Measurements from ENCODE around the gene MAP4K5. TPM values are rescaled to one million over a fixed set of nuclear protein-coding genes. Genes with fewer than 3 reads are reported as not detected.

MAP4K5 gene
- total and polyA plus RNA-seq, 4 donors, result 16.0 to 67.0 (median 38.4) TPM

DNA sequence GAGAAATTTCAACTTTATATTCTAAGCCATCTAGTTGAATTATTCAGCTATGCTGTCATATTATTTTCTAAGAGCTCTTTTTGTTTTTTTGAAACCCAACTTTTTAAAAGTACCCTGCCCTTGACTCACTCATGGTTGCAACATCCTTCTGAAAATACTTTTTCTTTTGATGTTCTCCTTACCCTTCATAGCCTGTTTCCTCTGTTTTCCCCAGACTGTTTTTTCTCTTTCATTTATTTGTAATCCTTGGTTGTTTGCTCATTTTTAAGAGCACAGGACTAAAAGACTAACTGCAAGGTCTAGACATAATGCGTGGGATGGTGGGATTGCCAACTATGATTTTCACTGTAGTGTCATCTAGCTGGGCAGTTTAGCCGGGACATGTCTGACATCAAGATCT lies 114.5 kb downstream of the MAP4K5 start:
- intact Hi-C loops (cut with DNase I), result no loop called here
- Histone ChIP-seq H3K9me3 (ENCODE audit: control insufficient read depth, low read length) (no peaks in the 10 kb centered on the region), H3K4me1 (ENCODE audit: control insufficient read depth in 1 of 2, insufficient read depth in 2 of 2, low read length in 2 of 2) (no peaks in the 10 kb centered on the region), H3K4me3 (ENCODE audit: low read length in 2 of 2) (no peak overlapping the region), H3K27ac (ENCODE audit: low read depth in 1 of 2, low read length in 2 of 2) (no peak overlapping the region), H3K27me3 (ENCODE audit: control insufficient read depth in 1 of 2, insufficient read depth in 2 of 2, low read length in 1 of 2) (no peaks in the 10 kb centered on the region), H3K36me3 (ENCODE audit: control insufficient read depth in 1 of 2, insufficient read depth in 2 of 2, low read length in 1 of 2) (peaks cover 2 to 8% of the 10 kb centered on the region in 2 donors)
- WGBS, 2 donors, result 94 to 97% methylated on average over 2 of the region's 2 CpGs
- DNase-seq, result no peak
- no peak for ATAC-seq (ENCODE audit: low FRiP score)

DNA sequence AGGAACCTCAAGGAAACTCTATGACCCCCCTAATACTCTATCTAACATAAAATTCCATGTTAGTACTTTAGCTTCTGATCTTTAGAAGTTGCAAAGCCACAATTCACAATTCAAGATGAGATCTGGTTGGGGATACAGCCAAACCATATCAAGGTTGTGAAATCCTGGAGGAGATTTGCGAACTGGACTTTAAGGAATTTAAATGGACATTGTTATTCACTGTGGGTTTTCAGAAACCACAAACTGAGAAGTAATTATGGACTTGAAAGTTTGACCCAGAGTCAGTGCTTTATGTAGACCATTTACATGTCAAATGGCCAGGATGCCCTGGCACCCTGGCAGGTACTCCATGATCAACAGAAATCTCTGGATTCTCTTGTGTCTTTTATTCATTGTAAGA lies 121.4 kb downstream of the MAP4K5 start:
- WGBS, 2 donors, result 95 to 96% methylated on average over 1 of the region's 1 CpG
- intact Hi-C loops (cut with DNase I), result no loop called here
- no peaks in the 10 kb centered on the region for H3K4me1 ChIP-seq (ENCODE audit: control insufficient read depth in 1 of 2, insufficient read depth in 2 of 2, low read length in 2 of 2)
- H3K36me3 ChIP-seq (ENCODE audit: control insufficient read depth in 1 of 2, insufficient read depth in 2 of 2, low read length in 1 of 2), result peaks cover 0 to 2% of the 10 kb centered on the region in 2 donors
- no peak overlapping the region for H3K27ac ChIP-seq (ENCODE audit: low read depth in 1 of 2, low read length in 2 of 2)
- no peaks in the 10 kb centered on the region for H3K27me3 ChIP-seq (ENCODE audit: control insufficient read depth in 1 of 2, insufficient read depth in 2 of 2, low read length in 1 of 2)
- H3K4me3 ChIP-seq (ENCODE audit: low read length in 2 of 2), result no peak overlapping the region
- ATAC-seq (ENCODE audit: low FRiP score), result no peak
- DNase-seq, result no peak
- no peaks in the 10 kb centered on the region for H3K9me3 ChIP-seq (ENCODE audit: control insufficient read depth, low read length)

DNA sequence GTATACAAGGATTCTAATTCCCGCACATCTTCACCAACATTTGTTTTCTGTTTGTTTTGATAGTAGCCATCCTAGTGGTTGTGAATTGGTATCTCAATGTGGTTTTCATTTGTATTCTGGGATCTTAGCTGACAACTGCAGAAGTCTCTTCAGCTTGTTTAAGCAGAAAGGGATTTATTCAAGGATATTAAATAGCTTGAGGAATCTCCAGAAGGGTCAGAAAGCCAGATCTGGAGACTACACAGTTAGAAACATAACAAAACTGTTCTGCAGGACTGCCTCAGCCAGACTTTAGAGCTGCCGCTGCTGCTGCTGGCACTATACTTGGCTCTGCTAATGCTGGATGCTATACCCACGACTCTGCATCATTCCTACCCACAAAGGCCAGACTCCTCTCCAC lies 122.3 kb downstream of the MAP4K5 start:
- ATAC-seq (ENCODE audit: low FRiP score), result no peak
- intact Hi-C loops (cut with DNase I), result no loop called here

DNA sequence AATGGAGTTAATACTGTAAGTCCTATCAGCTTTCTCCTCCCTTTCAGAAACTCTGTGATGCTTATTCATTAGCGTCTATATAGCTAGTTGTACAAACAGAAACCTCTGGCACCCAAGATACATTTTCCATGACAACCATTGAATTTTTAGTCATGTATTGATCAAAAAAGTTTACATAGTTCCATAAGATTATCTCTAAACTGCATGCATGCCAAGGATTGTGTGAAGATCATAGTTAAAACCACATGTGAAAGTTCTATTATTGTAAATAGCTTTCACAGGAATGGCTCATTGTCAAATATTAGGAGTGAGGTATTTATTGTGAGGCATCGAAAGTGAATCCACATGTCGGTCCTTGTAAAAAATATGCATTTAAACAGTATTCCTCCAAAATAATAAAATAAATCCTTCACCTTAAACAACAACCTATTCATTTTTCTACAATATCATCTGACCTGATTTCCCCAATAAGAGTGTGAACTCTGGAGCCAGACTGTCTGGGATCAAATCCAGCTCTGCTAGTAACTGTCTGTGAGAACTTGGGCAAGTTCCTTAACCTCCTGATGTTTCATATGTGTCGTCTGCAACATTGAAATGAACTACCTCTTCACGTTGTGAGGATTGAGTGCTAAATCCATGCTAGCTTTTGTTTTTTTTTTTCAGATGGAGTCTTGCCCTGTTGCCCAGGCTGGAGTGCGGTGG lies 125.1 kb downstream of the MAP4K5 start:
- WGBS, 2 donors, result 64 to 73% methylated on average over 6 of the region's 6 CpGs
- H3K4me1 ChIP-seq (ENCODE audit: control insufficient read depth in 1 of 2, insufficient read depth in 2 of 2, low read length in 2 of 2), result no peaks in the 10 kb centered on the region
- no peaks in the 10 kb centered on the region for H3K9me3 ChIP-seq (ENCODE audit: control insufficient read depth, low read length)
- intact Hi-C loops (cut with DNase I), result no loop called here
- H3K27me3 ChIP-seq (ENCODE audit: control insufficient read depth in 1 of 2, insufficient read depth in 2 of 2, low read length in 1 of 2), result no peaks in the 10 kb centered on the region
- no peak for ATAC-seq (ENCODE audit: low FRiP score)
- H3K27ac ChIP-seq (ENCODE audit: low read depth in 1 of 2, low read length in 2 of 2), result no peak overlapping the region
- no peak overlapping the region for H3K4me3 ChIP-seq (ENCODE audit: low read length in 2 of 2)
- no peak for DNase-seq
- no peaks in the 10 kb centered on the region for H3K36me3 ChIP-seq (ENCODE audit: control insufficient read depth in 1 of 2, insufficient read depth in 2 of 2, low read length in 1 of 2)

More for the DNA sequence above, 122.3 kb downstream of the MAP4K5 start:
- Histone ChIP-seq H3K27ac (ENCODE audit: low read depth in 1 of 2, low read length in 2 of 2) (no peak overlapping the region), H3K4me1 (ENCODE audit: control insufficient read depth in 1 of 2, insufficient read depth in 2 of 2, low read length in 2 of 2) (no peaks in the 10 kb centered on the region), H3K27me3 (ENCODE audit: control insufficient read depth in 1 of 2, insufficient read depth in 2 of 2, low read length in 1 of 2) (no peaks in the 10 kb centered on the region), H3K36me3 (ENCODE audit: control insufficient read depth in 1 of 2, insufficient read depth in 2 of 2, low read length in 1 of 2) (peaks cover 0 to 2% of the 10 kb centered on the region in 2 donors), H3K4me3 (ENCODE audit: low read length in 2 of 2) (no peak overlapping the region), H3K9me3 (ENCODE audit: control insufficient read depth, low read length) (no peaks in the 10 kb centered on the region)
- 86 to 88% methylated on average over 3 of the region's 3 CpGs for WGBS, 2 donors
- no peak for DNase-seq

DNA sequence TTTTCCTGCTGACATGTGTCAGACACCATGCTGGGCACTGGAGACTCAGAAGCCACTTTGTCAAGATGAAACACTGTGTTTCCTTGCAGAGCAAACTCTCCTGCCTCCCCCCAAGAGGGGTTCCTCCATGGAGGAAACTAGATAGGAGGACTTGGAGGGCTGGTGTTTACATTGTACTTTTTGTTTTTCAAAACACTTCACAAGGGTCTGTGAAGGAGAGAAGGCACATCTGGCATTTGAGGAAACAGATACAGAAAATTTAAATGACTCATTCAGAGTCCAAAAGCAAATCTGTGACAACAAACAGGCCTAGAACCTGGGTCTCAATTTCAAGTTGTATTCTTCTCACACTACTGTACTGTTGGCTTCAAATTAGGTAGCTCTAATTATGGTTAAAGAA lies 128.9 kb downstream of the MAP4K5 start:
- no peak for ATAC-seq (ENCODE audit: low FRiP score)
- no peak for DNase-seq
- no peak overlapping the region for H3K27ac ChIP-seq (ENCODE audit: low read depth in 1 of 2, low read length in 2 of 2)
- H3K27me3 ChIP-seq (ENCODE audit: control insufficient read depth in 1 of 2, insufficient read depth in 2 of 2, low read length in 1 of 2), result no peaks in the 10 kb centered on the region
- H3K4me1 ChIP-seq (ENCODE audit: control insufficient read depth in 1 of 2, insufficient read depth in 2 of 2, low read length in 2 of 2), result peaks cover 0 to 1% of the 10 kb centered on the region in 2 donors
- no peaks in the 10 kb centered on the region for H3K36me3 ChIP-seq (ENCODE audit: control insufficient read depth in 1 of 2, insufficient read depth in 2 of 2, low read length in 1 of 2)
- H3K9me3 ChIP-seq (ENCODE audit: control insufficient read depth, low read length), result no peaks in the 10 kb centered on the region
- intact Hi-C loops (cut with DNase I), result no loop called here
- no peak overlapping the region for H3K4me3 ChIP-seq (ENCODE audit: low read length in 2 of 2)

DNA sequence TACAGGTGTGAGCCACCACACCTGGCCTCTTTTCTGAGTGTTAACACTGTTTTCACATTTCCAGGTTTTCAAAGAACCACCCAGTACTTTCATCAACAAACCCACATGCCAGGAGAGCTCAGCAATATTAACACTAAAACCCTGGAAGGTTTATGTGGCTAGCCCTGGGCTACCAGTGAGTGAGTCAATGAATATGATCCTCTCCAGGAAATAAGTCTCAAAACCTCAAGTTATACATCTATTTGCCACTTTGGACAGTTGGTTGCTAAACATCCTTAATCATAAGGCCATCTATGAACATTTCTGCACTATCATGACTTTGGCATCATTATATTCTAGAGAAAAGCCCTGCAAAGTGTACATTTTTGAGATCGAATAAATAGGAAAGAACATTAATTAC lies 129.4 kb downstream of the MAP4K5 start:
- intact Hi-C loops (cut with DNase I), result no loop called here
- H3K4me3 ChIP-seq (ENCODE audit: low read length in 2 of 2), result no peak overlapping the region
- 76% methylated on average over 1 of the region's 1 CpG for WGBS, 2 donors
- DNase-seq, result no peak
- no peaks in the 10 kb centered on the region for H3K36me3 ChIP-seq (ENCODE audit: control insufficient read depth in 1 of 2, insufficient read depth in 2 of 2, low read length in 1 of 2)
- no peak for ATAC-seq (ENCODE audit: low FRiP score)
- H3K27ac ChIP-seq (ENCODE audit: low read depth in 1 of 2, low read length in 2 of 2), result no peak overlapping the region
- peaks cover 0 to 1% of the 10 kb centered on the region in 2 donors for H3K4me1 ChIP-seq (ENCODE audit: control insufficient read depth in 1 of 2, insufficient read depth in 2 of 2, low read length in 2 of 2)
- no peaks in the 10 kb centered on the region for H3K9me3 ChIP-seq (ENCODE audit: control insufficient read depth, low read length)
- H3K27me3 ChIP-seq (ENCODE audit: control insufficient read depth in 1 of 2, insufficient read depth in 2 of 2, low read length in 1 of 2), result no peaks in the 10 kb centered on the region

DNA sequence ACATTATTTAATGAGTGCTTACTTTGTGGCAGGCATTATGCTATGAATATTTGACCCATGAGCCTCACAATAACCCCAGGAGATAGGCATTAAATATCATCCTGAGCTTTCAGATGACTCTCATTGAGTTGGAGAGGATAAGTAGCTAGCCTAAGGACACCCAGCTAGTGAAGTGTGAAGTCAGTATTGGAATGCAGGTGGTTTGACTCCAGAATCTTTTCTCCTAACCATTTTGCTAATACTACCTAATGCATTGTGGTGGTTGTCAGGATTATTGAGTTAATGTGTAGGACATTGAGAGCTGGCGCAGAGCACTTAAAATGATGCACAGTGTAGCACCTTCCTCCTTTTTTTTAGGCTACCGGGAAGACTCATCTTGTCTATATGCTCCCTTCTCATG lies 131.9 kb downstream of the MAP4K5 start:
- DNase-seq (no peak), ATAC-seq (ENCODE audit: low FRiP score) (no peak)
- WGBS, 2 donors, result 97 to 98% methylated on average over 2 of the region's 2 CpGs
- Histone ChIP-seq H3K9me3 (ENCODE audit: control insufficient read depth, low read length) (no peaks in the 10 kb centered on the region), H3K27me3 (ENCODE audit: control insufficient read depth in 1 of 2, insufficient read depth in 2 of 2, low read length in 1 of 2) (peaks cover 0 to 2% of the 10 kb centered on the region in 2 donors), H3K36me3 (ENCODE audit: control insufficient read depth in 1 of 2, insufficient read depth in 2 of 2, low read length in 1 of 2) (no peaks in the 10 kb centered on the region), H3K27ac (ENCODE audit: low read depth in 1 of 2, low read length in 2 of 2) (no peak overlapping the region), H3K4me3 (ENCODE audit: low read length in 2 of 2) (no peak overlapping the region), H3K4me1 (ENCODE audit: control insufficient read depth in 1 of 2, insufficient read depth in 2 of 2, low read length in 2 of 2) (peaks cover 0 to 1% of the 10 kb centered on the region in 2 donors)
- intact Hi-C loops (cut with DNase I), result no loop called here

DNA sequence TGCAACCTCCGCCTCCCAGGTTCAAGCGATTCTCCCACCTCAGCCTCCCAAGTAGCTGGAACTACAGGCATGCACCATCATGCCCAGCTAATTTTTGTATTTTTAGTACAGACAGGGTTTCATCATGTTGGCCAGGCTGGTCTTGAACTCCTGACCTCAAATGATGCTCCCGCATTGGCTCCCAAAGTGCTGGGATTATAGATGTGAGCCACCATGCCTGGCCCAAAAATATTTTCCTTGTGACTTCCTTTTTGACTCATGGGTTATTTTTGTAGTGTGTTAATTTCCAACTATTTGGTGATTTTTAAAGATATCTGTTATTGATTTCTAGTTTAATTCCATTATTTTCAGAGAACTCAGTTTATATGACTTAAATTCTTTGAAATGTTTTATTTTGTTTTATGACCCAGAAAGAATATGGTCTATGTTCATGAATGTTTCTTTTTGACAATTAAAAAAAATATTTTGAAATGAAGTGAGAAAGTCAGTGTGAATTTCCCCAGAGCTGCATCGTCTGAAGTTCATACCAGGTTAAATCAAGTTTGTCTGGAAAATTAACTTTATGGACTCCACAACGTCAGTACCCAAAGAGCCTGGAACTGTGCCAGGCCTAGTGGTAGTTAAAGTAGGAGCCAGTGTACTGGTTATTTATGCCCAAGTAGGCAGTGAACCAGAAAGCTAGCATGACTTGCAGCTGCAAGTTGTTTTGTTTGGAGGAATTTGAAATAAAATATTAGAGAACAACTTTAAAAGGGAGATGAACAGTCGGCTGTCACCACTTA lies 132.9 kb downstream of the MAP4K5 start:
- Histone ChIP-seq H3K36me3 (ENCODE audit: control insufficient read depth in 1 of 2, insufficient read depth in 2 of 2, low read length in 1 of 2) (no peaks in the 10 kb centered on the region), H3K27me3 (ENCODE audit: control insufficient read depth in 1 of 2, insufficient read depth in 2 of 2, low read length in 1 of 2) (peaks cover 0 to 2% of the 10 kb centered on the region in 2 donors), H3K27ac (ENCODE audit: low read depth in 1 of 2, low read length in 2 of 2) (no peak overlapping the region), H3K9me3 (ENCODE audit: control insufficient read depth, low read length) (no peaks in the 10 kb centered on the region), H3K4me3 (ENCODE audit: low read length in 2 of 2) (no peak overlapping the region), H3K4me1 (ENCODE audit: control insufficient read depth in 1 of 2, insufficient read depth in 2 of 2, low read length in 2 of 2) (peaks cover 0 to 1% of the 10 kb centered on the region in 2 donors)
- no peak for ATAC-seq (ENCODE audit: low FRiP score)
- peak in 1 of 2 donors; percentile 53 for DNase-seq
- intact Hi-C loops (cut with DNase I), result no loop called here
- WGBS, 2 donors, result 42 to 44% methylated on average over 6 of the region's 6 CpGs

DNA sequence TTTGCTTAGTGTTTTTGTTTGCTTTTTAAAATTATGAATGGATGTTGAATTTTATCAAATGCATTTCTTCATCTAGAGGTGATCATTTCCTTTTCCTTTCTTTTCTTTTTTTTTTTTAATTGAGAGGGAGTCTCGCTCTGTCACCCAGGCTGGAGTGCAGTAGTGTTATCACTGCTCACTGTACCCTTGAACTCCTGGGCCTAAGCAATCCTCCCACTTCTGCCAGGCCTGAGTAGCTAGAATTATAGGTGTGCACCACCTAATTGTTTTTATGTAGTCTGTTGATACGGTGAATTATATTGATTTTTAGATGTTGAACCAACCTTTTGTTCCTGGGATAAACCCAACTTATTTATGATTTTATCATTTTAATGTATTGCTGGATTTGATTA lies 134.2 kb downstream of the MAP4K5 start:
- Histone ChIP-seq H3K27me3 (ENCODE audit: control insufficient read depth in 1 of 2, insufficient read depth in 2 of 2, low read length in 1 of 2) (peaks cover 0 to 2% of the 10 kb centered on the region in 2 donors), H3K4me3 (ENCODE audit: low read length in 2 of 2) (no peak overlapping the region), H3K9me3 (ENCODE audit: control insufficient read depth, low read length) (no peaks in the 10 kb centered on the region), H3K36me3 (ENCODE audit: control insufficient read depth in 1 of 2, insufficient read depth in 2 of 2, low read length in 1 of 2) (no peaks in the 10 kb centered on the region), H3K27ac (ENCODE audit: low read depth in 1 of 2, low read length in 2 of 2) (no peak overlapping the region), H3K4me1 (ENCODE audit: control insufficient read depth in 1 of 2, insufficient read depth in 2 of 2, low read length in 2 of 2) (peaks cover 0 to 1% of the 10 kb centered on the region in 2 donors)
- DNase-seq, result no peak
- ATAC-seq (ENCODE audit: low FRiP score), result no peak
- WGBS, 2 donors, result 95 to 99% methylated on average over 2 of the region's 2 CpGs
- intact Hi-C loops (cut with DNase I), result no loop called here

Data from aorta (tissue), 5 donors.